HG02970 (cell line): Measurements from ENCODE around the gene DAZAP1.

Experiments
- ATAC-seq: cut with Tn5 transposase; IDR thresholded peaks from one replicate; pipeline ENCODE4 v1.9.1; 2021; ENCODE audit warnings: mild to moderate bottlenecking, moderate library complexity, moderate number of reproducible peaks; ENCODE audit not compliant: unreplicated experiment, low FRiP score

DAZAP1 gene

GRCh38 chr19:1453525-1454364 lies 46.4 kb downstream of the DAZAP1 start:
- ATAC-seq = no peak

- ATAC-seq = no peak
These were observed 47.6 kb downstream of the DAZAP1 start for GRCh38 chr19:1455002-1455335.

GRCh38 chr19:1455336-1456120 lies 48.1 kb downstream of the DAZAP1 start:
- ATAC-seq = no peak

GRCh38 chr19:1456121-1456900 lies 48.9 kb downstream of the DAZAP1 start:
- ATAC-seq = no peak

GRCh38 chr19:1457031-1457739 lies 49.8 kb downstream of the DAZAP1 start:
- ATAC-seq = no peak

- no peak for ATAC-seq
These were observed 50.5 kb downstream of the DAZAP1 start for GRCh38 chr19:1457892-1458291.

GRCh38 chr19:1459479-1459878 lies 52.1 kb downstream of the DAZAP1 start:
- no peak for ATAC-seq

- ATAC-seq = no peak
These were observed 52.9 kb downstream of the DAZAP1 start for GRCh38 chr19:1460033-1460995.

DNA sequence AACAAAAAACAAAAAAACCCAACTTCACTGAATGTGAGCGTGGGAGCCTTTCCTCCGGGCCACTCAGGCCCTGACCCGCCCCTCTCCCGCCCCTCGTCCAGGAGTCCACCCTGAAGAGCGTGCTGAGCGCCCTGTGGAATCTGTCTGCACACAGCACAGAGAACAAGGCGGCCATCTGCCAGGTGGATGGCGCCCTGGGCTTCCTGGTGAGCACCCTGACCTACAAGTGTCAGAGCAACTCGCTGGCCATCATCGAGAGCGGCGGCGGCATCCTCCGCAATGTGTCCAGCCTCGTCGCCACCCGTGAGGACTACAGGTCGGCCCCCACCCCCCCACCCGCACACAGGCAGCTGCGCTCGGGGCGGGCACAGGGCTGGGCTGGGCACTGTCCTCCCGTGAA lies 54.5 kb downstream of the DAZAP1 start:
- no peak for ATAC-seq

DNA sequence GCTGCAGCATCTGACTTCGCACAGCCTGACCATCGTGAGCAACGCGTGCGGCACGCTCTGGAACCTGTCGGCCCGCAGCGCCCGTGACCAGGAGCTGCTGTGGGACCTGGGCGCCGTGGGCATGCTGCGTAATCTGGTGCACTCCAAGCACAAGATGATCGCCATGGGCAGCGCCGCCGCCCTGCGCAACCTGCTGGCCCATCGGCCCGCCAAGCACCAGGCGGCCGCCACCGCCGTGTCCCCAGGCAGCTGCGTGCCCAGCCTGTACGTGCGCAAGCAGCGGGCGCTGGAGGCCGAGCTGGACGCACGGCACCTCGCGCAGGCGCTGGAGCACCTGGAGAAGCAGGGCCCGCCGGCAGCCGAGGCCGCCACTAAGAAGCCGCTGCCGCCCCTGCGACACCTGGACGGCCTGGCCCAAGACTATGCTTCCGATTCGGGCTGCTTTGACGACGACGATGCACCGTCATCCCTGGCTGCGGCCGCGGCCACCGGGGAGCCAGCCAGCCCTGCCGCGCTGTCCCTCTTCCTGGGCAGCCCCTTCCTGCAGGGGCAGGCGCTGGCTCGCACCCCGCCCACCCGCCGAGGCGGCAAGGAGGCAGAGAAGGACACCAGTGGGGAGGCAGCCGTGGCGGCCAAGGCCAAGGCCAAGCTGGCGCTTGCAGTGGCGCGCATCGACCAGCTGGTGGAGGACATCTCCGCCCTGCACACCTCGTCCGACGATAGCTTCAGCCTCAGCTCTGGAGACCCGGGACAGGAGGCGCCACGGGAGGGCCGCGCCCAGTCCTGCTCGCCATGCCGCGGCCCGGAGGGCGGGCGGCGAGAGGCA lies 58.0 kb downstream of the DAZAP1 start:
- ATAC-seq = no peak

DNA sequence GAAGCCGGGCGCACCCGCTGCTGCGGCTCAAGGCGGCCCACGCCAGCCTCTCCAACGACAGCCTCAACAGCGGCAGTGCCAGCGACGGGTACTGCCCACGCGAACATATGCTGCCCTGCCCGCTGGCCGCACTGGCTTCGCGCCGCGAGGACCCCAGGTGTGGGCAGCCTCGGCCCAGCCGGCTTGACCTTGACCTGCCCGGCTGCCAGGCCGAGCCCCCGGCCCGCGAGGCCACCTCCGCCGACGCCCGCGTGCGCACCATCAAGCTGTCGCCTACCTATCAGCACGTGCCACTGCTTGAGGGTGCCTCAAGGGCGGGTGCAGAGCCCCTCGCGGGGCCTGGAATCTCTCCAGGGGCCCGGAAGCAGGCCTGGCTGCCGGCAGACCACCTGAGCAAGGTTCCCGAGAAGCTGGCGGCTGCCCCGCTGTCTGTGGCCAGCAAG lies 58.7 kb downstream of the DAZAP1 start:
- ATAC-seq = no peak

GRCh38 chr19:1466461-1467214 lies 59.3 kb downstream of the DAZAP1 start:
- ATAC-seq = no peak

- ATAC-seq = no peak
These were observed 59.8 kb downstream of the DAZAP1 start for GRCh38 chr19:1467215-1467489.

DNA sequence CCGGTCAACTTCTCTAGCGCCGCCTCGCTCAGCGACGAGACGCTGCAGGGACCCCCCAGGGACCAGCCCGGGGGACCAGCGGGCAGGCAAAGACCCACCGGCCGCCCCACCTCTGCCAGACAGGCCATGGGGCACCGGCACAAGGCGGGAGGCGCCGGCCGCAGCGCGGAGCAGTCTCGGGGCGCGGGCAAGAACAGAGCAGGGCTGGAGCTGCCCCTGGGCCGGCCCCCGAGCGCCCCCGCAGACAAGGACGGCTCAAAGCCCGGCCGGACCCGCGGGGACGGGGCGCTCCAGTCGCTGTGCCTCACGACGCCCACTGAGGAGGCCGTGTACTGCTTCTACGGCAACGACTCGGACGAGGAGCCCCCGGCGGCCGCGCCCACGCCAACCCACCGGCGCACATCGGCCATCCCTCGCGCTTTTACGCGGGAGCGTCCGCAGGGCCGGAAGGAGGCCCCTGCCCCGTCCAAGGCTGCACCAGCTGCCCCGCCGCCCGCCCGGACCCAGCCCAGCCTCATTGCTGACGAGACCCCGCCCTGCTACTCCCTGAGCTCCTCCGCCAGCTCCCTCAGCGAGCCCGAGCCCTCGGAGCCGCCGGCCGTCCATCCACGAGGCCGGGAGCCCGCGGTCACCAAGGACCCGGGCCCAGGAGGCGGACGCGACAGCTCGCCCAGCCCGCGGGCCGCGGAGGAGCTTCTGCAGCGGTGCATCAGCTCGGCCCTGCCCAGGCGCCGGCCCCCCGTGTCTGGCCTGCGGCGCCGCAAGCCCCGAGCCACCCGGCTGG lies 60.3 kb downstream of the DAZAP1 start:
- no peak for ATAC-seq

DNA sequence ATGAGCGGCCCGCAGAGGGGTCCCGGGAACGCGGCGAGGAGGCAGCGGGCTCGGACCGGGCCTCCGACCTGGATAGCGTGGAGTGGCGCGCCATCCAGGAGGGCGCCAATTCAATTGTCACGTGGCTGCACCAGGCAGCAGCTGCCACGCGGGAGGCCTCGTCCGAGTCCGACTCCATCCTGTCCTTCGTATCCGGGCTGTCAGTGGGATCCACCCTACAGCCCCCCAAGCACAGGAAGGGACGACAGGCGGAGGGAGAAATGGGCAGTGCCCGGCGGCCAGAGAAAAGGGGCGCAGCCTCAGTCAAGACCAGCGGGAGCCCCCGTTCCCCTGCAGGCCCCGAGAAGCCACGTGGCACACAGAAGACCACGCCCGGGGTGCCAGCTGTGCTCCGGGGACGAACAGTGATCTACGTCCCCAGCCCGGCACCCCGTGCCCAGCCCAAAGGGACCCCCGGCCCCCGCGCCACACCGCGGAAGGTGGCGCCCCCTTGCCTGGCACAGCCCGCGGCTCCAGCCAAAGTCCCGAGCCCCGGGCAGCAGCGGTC lies 61.0 kb downstream of the DAZAP1 start:
- no peak for ATAC-seq

DNA sequence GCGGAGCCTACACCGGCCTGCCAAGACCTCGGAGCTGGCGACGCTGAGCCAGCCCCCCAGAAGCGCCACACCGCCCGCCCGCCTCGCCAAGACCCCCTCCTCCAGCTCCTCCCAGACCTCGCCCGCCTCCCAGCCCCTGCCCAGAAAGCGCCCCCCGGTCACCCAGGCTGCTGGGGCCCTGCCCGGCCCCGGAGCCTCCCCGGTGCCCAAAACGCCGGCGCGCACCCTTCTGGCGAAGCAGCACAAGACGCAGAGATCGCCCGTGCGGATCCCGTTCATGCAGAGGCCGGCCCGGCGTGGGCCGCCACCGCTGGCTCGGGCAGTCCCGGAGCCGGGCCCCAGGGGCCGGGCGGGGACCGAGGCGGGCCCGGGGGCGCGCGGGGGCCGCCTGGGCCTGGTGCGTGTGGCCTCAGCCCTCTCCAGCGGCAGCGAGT lies 61.5 kb downstream of the DAZAP1 start:
- ATAC-seq = no peak
